Measurements from ENCODE around the gene CENPM.
"Not testable (repeated sequence)": the region's sequence is repeated elsewhere in the genome, so short reads cannot be mapped to it uniquely, and the experiment has no call there.

CENPM gene

DNA sequence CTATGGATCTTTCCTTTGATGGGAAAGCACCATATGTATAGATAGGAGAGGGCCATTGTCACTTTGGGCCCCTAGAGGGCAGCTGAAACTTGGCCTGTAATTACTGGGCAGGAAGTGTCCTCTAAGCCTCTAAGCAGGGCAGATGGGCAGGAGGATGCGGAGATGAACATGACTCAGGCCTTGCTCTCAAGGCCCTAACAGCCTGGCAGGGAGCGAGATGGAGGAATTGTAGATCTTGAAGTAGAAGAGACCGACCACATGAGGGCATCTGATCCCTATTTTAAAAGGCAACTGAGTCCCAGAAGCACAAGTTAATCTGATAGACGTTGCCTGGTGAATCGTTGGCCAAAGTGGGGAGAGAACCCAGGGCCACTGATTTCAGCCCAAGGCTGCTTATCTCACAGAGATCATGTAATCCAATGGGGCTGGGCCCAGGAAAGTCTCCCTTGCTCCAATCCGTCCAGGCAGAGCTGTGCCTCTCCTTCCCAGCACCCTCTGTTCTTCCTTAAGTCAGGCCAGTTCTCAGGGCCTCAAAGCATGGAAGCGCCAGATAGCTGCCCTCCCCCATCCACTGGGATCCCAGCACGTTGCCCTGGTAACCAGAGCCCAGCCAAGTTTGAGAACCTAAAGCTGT, 19.8 kb upstream of the CENPM start:
- in situ Hi-C loops (cut with MboI; ENCODE audit: low sequenced_read_pairs) = no loop called here

GRCh38 chr22:41966225-41966606, 19.3 kb upstream of the CENPM start:
- in situ Hi-C loops (cut with MboI; ENCODE audit: low sequenced_read_pairs) = no loop called here

GRCh38 chr22:41964112-41964491, 17.1 kb upstream of the CENPM start:
- in situ Hi-C loops (cut with MboI; ENCODE audit: low sequenced_read_pairs) = no loop called here

DNA sequence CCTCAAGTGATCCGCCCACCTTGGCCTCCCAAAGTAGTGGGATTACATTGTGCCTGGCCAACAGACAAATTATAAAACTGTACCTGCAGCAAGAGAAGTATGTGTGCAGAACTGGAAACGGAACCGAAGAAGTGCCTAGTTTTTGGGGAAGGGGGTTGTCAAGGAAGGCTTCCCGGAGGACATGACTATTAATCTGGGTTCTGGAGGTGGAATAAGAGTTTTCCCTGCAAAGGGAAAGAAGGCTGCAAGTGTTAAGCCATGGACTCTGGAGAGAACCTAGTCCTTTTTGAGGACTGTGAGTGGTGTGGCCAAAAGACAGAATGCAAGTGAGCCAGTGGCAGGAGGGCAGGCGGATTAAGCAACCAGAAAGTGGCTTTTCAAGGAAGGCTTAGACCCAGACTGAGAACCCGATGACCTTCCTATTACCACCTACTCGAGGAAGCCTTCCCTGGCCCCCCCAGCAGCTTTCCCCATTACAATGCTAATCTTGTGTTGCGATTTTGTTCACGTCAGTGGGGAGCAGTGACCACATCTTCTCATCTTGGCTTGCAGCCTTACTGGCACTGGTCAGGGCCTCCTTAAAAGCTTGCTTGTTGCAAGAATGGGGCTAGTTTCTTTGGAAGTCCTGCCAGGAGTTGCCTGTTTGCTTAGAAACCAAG, 16.6 kb upstream of the CENPM start:
- in situ Hi-C loops (cut with MboI; ENCODE audit: low sequenced_read_pairs) = no loop called here

DNA sequence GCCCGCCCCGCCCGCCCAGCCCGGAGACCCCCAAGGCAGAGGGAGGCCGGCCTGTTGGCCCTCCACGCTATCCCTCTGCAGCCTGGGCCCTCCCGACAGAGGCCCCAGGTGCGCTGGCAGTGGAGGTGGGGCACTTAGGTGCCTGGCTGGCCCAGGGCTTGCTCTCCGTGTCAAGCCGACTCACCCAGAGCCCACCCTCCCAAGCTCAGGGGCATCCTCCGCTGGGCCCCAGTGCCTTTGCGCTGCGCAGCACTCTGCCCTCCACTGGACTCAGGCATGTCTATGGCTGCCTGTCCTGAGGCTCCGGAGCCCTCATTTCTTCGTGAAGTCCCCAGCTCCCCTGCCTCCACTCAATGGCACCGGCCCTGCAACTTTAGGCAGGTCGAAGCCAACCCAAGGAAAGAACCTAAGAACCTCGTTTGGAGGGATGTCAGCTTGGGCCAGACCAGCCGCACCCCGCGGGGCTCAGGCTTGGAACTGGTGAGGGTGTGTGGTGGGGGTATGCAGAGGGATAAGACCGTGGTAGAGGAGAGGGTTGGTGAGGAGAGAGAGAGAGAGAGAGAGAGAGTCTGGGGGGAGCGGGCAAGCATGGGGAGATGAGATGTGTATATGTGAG, 11.1 kb upstream of the CENPM start:
- in situ Hi-C loops (cut with MboI; ENCODE audit: low sequenced_read_pairs) = no loop called here

GRCh38 chr22:41952713-41953112, 5.8 kb upstream of the CENPM start:
- in situ Hi-C loops (cut with MboI; ENCODE audit: low sequenced_read_pairs) = no loop called here

- in situ Hi-C loops (cut with MboI; ENCODE audit: low sequenced_read_pairs) = no loop called here
Observed at GRCh38 chr22:41951898-41952474, 5.0 kb upstream of the CENPM start, which contains the start of gene SMIM45. TSS of gene SMIM45 (plus strand) at chr22:41952150.

GRCh38 chr22:41949297-41949965, 2.5 kb upstream of the CENPM start:
- in situ Hi-C loops (cut with MboI; ENCODE audit: low sequenced_read_pairs) = no loop called here

DNA sequence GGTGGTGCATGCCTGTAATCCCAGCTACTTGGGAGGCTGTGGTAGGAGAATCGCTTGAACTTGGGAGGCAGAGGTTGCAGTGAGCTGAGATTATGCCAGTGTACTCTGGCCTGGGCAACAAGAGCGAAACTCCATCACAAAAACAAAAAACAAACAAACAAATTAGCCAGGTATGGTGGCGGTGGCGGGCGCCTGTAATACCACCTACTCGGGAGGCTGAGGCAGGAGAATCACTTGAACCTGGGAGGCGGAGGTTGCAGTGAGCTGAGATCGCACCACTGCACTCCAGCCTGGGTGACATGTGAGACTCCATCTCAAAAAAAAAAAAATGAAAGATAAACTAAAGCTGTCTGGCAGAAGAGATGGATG, 2.0 kb upstream of the CENPM start:
- in situ Hi-C loops (cut with MboI; ENCODE audit: low sequenced_read_pairs) = not testable (repeated sequence)

DNA sequence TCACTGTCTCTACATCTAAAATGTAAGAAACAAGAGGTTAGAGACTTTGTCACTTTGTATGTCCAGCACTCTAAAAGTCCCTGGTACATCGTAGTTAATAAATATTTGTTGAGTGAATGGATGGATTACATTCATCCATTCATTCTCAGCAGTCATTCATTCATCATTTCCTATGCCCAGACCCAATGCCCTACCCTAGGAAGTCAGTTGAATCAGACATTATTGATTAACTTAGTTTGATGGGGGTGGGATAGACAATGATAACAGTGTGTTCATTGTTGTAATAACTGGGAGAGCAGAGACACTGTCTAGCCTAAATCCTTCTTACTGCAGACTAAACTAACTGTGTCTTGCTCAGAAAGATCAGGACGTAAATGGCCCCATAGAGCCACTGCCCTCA, 1.2 kb upstream of the CENPM start:
- in situ Hi-C loops (cut with MboI; ENCODE audit: low sequenced_read_pairs) = no loop called here

DNA sequence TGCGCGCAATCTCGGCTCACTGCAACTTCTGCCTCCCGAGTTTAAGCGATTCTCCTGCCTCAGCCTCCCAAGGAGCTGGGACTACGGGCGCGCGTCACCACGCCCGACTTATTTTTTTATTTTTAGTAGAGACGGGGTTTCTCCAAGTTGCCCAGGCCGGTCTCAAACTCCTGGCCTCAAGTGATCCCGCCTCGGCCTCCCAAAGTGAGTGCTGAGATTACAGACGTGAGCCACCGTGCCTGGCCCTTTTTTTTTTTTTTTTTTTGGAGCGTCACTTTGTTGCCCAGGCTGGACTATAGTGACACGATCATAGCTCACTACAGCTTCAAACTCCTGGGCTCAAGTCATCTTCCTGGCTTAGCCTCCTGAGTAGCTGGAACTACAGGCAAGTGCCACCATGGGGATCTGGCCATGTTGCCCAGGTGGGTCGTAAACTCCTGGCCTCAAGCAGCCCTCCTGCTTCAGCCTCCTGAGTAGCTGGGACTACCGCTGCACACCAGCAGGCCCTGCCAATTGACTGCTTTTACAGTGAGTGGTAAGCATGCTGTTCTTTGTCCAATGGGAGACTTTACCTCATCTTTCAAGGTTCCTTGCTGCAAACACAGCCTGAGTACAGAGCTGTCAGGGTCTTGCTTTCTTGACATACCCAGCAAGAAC, 600 bp upstream of the CENPM start:
- in situ Hi-C loops (cut with MboI; ENCODE audit: low sequenced_read_pairs) = no loop called here

- in situ Hi-C loops (cut with MboI; ENCODE audit: low sequenced_read_pairs) = no loop called here
Observed at GRCh38 chr22:41943661-41944209, 3.2 kb downstream of the CENPM start.

GRCh38 chr22:41940832-41941765, 5.9 kb downstream of the CENPM start:
- in situ Hi-C loops (cut with MboI; ENCODE audit: low sequenced_read_pairs) = no loop called here

- in situ Hi-C loops (cut with MboI; ENCODE audit: low sequenced_read_pairs) = no loop called here
Observed at GRCh38 chr22:41939981-41940831, 6.7 kb downstream of the CENPM start.

DNA sequence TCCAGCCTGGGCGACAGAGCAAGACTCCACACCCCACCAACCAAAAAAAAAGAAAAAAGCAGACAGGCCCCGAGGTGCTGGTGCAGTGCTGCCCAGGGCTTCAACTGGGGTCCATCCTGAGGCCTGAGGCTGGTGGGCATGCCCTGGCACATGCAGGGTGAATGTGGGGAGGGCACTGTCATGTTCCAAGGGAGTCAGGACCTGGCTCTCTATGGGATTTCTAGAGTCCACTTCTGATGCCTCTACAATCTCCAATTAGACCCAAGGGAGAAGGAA, 10.1 kb downstream of the CENPM start:
- in situ Hi-C loops (cut with MboI; ENCODE audit: low sequenced_read_pairs) = no loop called here

GRCh38 chr22:41935509-41935908, 11.4 kb downstream of the CENPM start:
- in situ Hi-C loops (cut with MboI; ENCODE audit: low sequenced_read_pairs) = no loop called here

- in situ Hi-C loops (cut with MboI; ENCODE audit: low sequenced_read_pairs) = no loop called here
Observed at GRCh38 chr22:41935015-41935351, 12.0 kb downstream of the CENPM start.

GRCh38 chr22:41934284-41935014, 12.5 kb downstream of the CENPM start:
- in situ Hi-C loops (cut with MboI; ENCODE audit: low sequenced_read_pairs) = no loop called here

Data from hTERT RPE-1 (cell line).